HG02623 (cell line): ENCODE results near the gene LSM11.

Experiments
- ATAC-seq: cut with Tn5 transposase; IDR thresholded peaks from one replicate; pipeline ENCODE4 v1.9.1; 2021; ENCODE audit warnings: moderate library complexity; ENCODE audit not compliant: unreplicated experiment

The LSM11 gene

GRCh38 chr5:157766902-157767301 is 23.4 kb downstream of the LSM11 start:
- no peak for ATAC-seq

- ATAC-seq = no peak
Observed at GRCh38 chr5:157767689-157768088, 24.2 kb downstream of the LSM11 start.

GRCh38 chr5:157770665-157771064 is 27.2 kb downstream of the LSM11 start:
- no peak for ATAC-seq

GRCh38 chr5:157772127-157772526 is 28.6 kb downstream of the LSM11 start:
- ATAC-seq = no peak

GRCh38 chr5:157778121-157778805 is 34.8 kb downstream of the LSM11 start:
- ATAC-seq = no peak

GRCh38 chr5:157779221-157779620 is 35.7 kb downstream of the LSM11 start:
- no peak for ATAC-seq

GRCh38 chr5:157785801-157786200 is 42.3 kb downstream of the LSM11 start:
- ATAC-seq = no peak

- no peak for ATAC-seq
Observed at GRCh38 chr5:157793301-157793700, 49.8 kb downstream of the LSM11 start.

GRCh38 chr5:157799578-157799977 is 56.1 kb downstream of the LSM11 start:
- ATAC-seq = no peak

GRCh38 chr5:157800137-157800536 is 56.6 kb downstream of the LSM11 start:
- ATAC-seq = no peak

- ATAC-seq = no peak
Observed at GRCh38 chr5:157802736-157803135, 59.2 kb downstream of the LSM11 start.

- ATAC-seq = no peak
Observed at GRCh38 chr5:157808043-157808442, 64.5 kb downstream of the LSM11 start.
